HL-60 (cell line): ENCODE data around the gene ANKZF1.

ENCODE experiments used
- DNase-seq, 2 experiments: peaks; one replicate each; pipeline ENCODE4 v3.0.0-alpha.2; 2010 to 2020; ENCODE audit warnings: low read depth in 1 of 2, low spot score in 1 of 2
- H3K27ac ChIP-seq: fragments of 250-450 bp; sonication (Bioruptor Pico); replicated peaks from 2 replicates; pipeline ENCODE4 v1.5.1; 2020; ENCODE audit warnings: mild to moderate bottlenecking, moderate library complexity
- H3K27me3 ChIP-seq: fragments of 250-450 bp; sonication (Bioruptor Pico); 2 replicates; pipeline ENCODE4 v1.5.1; 2021; ENCODE audit warnings: mild to moderate bottlenecking, moderate library complexity; ENCODE audit not compliant: insufficient read depth, poor library complexity, severe bottlenecking
- H3K4me3 ChIP-seq: replicated peaks from 2 replicates; pipeline ENCODE4 v1.5.1; 2011; ENCODE audit warnings: mild to moderate bottlenecking, control low read depth, low read length; ENCODE audit not compliant: insufficient read depth
- CTCF ChIP-seq: IDR thresholded peaks from one replicate; pipeline ENCODE4 v1.5.1; 2011; ENCODE audit warnings: low read length, control low read depth, inconsistent platforms; ENCODE audit not compliant: insufficient read depth
- GABPA ChIP-seq: IDR thresholded peaks from 2 replicates; pipeline ENCODE4 v1.6.1; 2012; ENCODE audit warnings: low read depth
- POLR2AphosphoS5 ChIP-seq: IDR thresholded peaks from 2 replicates; pipeline ENCODE4 v1.6.1; 2012; ENCODE audit warnings: low read depth
- REST ChIP-seq: IDR thresholded peaks from 2 replicates; pipeline ENCODE4 v1.6.1; 2012; ENCODE audit warnings: low read depth; ENCODE audit not compliant: insufficient replicate concordance
- SPI1 ChIP-seq: IDR thresholded peaks from 2 replicates; pipeline ENCODE4 v1.6.1; 2012; ENCODE audit warnings: low read depth, mild to moderate bottlenecking, borderline replicate concordance

Gene ANKZF1

GRCh38 chr2:219248845-219249202 lies 19.2 kb downstream of the ANKZF1 start:
- Histone ChIP-seq H3K27ac (peak overlapping the region; percentile 84), H3K4me3 (peak overlapping the region; percentile 2; the same call in 1 of the 2 replicates)

DNA sequence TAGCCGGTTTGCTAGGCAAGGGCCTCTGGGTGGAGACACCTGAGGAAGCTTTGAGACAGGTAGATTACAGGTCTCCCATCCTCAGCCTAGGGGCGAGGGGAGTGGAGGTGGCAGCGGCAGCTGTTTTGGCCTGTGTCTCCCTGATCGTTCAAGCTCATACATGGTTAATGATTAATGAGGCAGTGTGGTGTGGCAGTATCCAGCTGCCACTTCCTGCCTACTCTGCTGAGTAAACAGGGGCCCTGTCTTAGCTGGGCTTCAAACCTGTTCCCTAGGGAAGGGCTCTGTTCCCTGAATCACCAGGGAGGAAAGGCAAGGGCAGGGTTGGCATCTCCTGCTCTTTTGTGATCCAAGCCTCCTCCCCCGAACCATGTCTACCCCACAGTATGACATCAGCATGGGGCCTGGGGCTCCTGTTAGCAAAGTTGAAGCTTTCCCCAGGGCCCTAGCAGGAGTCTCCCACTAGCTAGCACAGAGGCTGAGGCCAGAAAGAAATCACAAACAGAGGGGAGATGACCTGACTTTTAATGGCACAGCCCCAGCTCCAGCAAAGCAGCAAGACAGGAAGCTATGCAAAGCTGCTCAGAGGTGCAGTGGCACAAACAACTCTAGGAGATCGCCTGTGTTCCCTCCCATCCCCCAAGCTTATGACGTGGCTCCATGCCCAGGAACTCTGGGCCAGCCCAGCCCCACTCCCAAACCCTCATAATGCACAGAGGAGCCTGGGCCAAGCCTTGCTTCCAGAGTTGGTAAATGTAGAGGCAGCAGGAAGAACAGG lies 19.8 kb downstream of the ANKZF1 start:
- Histone ChIP-seq H3K27ac (peak overlapping the region; percentile 84), H3K4me3 (peak overlapping the region; percentile 2), H3K27me3 (no peaks in the 10 kb centered on the region)
- peak in 1 of 2 experiments; percentile 95 for DNase-seq
- TF ChIP-seq GABPA (no peak), SPI1 (no peak; the same call in 1 of the 2 replicates), POLR2AphosphoS5 (peak; percentile 34; the same call in 1 of the 2 replicates)

More at GRCh38 chr2:219248845-219249202, 19.2 kb downstream of the ANKZF1 start:
- TF ChIP-seq CTCF (no peak), SPI1 (no peak), REST (no peak), POLR2AphosphoS5 (no peak), GABPA (no peak)
- no peaks in the 10 kb centered on the region for H3K27me3 ChIP-seq
- DNase-seq, result no peak

DNA sequence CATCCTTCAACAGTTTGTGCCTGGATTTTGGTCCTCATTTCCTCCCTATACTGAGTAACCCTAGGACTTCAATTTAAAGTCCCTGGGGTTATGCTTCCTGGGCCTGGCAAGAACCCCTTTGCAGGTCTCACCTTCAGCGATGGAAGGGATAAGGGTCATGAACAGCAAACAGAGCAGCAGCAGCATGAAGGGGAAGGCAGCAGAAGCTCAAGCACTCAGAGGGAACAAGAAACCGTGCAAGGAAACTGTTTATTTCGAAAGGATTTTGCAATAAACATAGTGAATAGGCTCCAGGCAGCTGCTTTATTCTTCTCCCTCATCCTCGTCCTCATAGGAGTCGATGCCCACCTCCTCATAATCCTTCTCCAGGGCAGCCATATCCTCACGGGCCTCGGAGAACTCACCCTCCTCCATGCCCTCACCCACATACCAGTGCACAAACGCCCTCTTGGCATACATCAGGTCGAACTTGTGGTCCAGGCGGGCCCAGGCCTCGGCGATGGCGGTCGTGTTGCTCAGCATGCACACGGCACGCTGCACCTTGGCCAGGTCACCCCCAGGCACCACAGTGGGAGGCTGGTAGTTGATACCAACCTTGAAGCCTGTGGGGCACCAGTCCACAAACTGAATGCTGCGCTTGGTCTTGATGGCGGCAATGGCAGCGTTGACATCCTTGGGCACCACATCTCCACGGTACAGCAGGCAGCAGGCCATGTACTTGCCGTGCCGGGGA lies 20.6 kb downstream of the ANKZF1 start:
- Histone ChIP-seq H3K27ac (peak overlapping the region; percentile 84), H3K27me3 (no peaks in the 10 kb centered on the region), H3K4me3 (peak overlapping the region; percentile 2)
- TF ChIP-seq POLR2AphosphoS5, result no peak
- DNase-seq, result peak in 1 of 2 experiments; percentile 71

GRCh38 chr2:219251656-219252055 lies 22.1 kb downstream of the ANKZF1 start:
- no peak for TF ChIP-seq REST
- TF ChIP-seq POLR2AphosphoS5, result no peak
- TF ChIP-seq SPI1, result peak; percentile 53; the same call in 1 of the 2 replicates
- no peak for TF ChIP-seq CTCF
- H3K27ac ChIP-seq, result no peak overlapping the region

More at GRCh38 chr2:219251656-219252055, 22.1 kb downstream of the ANKZF1 start:
- no peaks in the 10 kb centered on the region for H3K27me3 ChIP-seq
- H3K4me3 ChIP-seq, result peak overlapping the region; percentile 79
- peak in 1 of 2 experiments; percentile 26 for DNase-seq
